Ecto neural progenitor cell (in vitro differentiated cells): Measurements from ENCODE around the gene GLG1.

ENCODE experiments used
- DNase-seq: peaks from one replicate; pipeline ENCODE4 v3.0.0-alpha.2; 2018; ENCODE audit warnings: low spot score

Gene GLG1

GRCh38 chr16:74608381-74608780, 1.5 kb upstream of the GLG1 start:
- DNase-seq, result no peak

DNA sequence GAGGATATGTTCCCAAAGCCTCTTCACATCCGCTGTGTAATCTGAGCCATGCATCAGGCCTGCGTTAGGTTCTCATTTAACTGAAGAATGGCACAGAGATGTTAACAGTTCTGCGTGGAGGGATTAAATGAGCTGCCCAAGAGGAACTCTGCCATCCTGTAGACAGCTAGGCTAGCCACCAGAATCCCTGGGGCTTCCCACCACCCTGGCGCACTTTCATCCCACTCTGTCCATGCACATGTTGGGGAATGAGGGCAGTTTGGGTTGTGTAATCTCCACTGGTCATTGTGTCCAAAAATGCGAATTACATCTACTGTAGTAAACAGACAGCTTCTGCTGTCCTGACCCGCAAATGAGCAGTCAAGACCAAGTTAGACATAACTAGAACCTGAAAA, 1.0 kb upstream of the GLG1 start:
- DNase-seq, result peak; percentile 46

DNA sequence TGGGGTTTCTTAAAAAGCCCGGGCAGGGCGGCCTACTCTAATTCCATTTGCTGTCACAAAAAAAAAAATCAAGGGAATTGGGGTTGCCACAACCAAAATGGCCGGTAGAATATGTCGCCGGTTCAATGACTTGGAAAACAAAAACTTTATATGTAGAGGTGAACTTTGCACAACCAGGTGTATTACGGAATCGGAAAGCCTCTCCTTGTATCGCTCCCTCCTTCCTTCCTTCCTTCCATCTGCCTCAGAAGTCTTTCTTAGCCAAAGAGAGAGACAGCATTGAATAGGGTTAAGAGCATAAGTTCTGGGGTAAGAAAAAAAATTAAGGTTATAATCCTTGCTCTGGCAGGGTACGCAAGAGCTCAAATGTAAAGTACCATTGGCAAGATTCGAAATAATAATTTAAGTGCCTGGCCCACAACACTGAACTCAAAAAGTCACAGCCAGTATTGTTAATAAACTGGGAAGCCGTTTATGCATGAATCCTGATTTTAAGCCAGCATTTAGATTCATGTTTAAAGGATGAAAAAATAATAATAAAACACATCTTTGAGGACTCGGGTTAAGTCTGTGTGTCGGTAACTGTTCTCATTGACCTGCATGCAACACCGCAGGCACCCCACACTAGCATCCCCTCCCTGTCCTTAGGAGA, 522 bp upstream of the GLG1 start:
- no peak for DNase-seq

GRCh38 chr16:74605746-74606520, 981 bp downstream of the GLG1 start:
- no peak for DNase-seq

DNA sequence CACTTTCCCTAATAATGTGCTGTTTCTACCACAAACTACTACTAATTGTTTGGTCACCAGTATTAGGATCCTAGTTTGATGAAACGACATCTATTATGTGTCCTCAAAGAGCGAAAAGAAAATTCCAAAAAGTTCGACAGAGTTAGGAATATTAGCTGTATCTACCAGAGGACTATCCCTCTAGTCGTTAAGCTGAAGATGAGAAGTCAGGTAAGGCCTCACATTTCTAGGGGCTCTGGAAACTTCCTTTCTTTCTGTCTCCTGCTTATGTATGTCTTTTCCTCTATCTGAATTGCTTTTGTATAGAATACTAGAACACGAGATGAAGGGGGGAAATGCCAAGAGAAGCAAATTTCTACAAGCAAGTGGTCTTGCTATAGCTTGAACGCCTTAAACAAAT, 1.6 kb downstream of the GLG1 start:
- DNase-seq, result no peak

DNA sequence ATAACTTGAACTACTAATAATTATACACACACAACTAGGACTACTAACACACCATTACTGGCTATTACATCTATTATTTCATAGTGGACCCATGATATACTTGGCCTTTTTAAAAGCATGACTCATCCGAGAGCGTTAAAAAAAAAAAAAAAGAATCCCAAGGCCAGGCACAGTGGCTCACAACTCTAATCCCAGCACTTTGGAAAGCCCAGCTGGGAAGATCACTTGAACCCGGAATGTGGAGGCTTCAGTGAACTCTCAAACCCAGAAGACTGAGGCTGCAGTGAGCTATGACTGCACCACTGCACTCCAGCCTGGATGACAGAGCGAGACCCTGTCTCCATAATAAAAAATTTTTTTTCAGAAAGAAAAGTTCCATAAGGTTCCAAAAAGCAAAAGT, 3.1 kb downstream of the GLG1 start:
- DNase-seq, result no peak

- DNase-seq, result no peak
These were observed 5.6 kb downstream of the GLG1 start for GRCh38 chr16:74601126-74601871.

DNA sequence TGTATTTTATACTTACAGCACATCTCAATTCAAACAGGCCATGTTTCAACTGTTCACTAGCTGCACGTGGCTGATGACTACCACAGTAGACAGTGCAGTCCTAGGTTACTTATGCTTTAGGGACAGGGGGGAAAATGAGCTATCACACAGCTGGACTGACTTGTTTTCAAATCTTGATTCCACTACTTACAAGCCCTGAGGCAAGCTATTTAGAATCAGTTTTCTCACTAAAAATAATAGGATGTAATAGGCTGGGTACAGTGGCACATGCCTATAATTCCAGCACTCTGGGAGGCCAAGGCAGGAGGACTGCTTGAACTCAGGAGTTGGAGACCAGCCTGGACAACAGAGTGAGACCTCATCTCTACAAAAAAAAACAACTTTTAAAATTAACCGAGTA, 10.3 kb downstream of the GLG1 start:
- no peak for DNase-seq

DNA sequence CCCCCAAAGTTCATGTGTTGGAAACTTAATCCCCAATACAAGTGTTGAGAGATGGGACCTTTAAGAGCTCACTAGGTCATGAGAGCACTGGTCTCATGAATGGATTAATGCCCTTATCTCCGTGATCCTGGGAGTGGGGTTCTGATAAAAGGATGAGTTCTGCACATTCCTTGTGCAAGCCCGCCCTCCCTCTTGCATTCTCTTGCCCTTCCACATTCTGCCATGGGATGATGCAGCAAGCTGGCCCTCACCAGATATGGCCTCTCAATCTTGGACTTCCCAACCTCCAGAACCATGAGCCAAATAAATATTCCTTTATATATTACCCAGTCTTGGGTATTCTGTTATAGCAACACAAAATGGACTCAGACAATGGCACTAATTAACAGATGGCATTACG, 14.1 kb downstream of the GLG1 start:
- no peak for DNase-seq

GRCh38 chr16:74591876-74592650, 14.9 kb downstream of the GLG1 start:
- no peak for DNase-seq

GRCh38 chr16:74586948-74587347, 20.0 kb downstream of the GLG1 start:
- DNase-seq, result no peak

- no peak for DNase-seq
These were observed 21.0 kb downstream of the GLG1 start for GRCh38 chr16:74585846-74586443.

DNA sequence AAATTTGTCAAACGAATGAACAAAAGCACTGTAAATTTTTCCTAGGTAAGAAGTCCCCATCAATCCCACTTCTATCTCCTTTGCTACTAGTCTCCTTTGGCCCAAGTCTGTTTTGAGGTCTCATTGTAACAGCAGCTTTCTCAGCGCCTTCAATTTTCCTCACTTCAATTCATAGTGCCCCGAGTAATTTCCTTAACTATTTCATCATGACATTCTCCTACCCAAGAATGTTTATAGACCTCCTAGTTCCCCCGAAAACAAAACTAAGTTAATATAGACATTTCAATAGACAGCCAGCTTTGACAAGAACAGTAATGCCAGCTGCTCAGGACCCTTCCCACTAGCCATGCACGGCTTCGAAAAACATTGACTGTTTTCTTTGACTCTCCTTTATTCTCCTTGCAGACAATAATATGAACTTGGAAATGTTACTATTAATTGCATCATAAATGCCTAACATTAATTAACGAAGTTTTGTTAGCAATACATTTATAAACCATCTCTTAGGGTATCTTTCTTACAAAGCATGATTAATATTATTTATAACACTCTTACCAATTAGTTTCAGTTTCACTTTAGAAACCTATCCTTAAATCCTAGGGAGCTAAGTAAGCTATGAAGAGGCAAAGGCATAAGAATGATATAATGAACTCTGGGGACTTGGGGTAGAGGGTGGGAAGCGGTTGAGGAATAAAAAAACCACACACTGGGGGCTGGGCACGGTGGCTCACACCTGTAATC, 22.8 kb downstream of the GLG1 start:
- no peak for DNase-seq

- no peak for DNase-seq
These were observed 23.9 kb downstream of the GLG1 start for GRCh38 chr16:74582970-74583369.

- no peak for DNase-seq
These were observed 26.1 kb downstream of the GLG1 start for GRCh38 chr16:74580833-74581232.

DNA sequence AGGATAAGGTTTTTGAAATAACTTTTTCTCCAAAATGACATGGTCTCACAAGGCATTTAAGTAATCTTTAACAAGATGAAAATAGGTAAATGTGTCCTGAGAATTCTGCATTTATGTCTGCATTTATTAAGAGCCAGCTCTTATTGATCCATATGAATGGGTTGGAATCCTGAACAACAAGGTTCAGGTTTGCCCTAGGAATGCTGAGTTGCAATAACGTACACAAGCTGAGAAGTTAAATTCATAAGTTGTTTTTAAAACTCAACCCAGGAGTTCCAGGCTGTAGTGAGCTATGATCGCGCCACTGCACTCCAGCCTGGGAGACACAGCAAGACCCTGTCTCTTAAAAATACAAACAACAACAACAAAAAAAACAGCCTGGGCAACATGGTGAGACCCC, 28.1 kb downstream of the GLG1 start:
- DNase-seq, result no peak

DNA sequence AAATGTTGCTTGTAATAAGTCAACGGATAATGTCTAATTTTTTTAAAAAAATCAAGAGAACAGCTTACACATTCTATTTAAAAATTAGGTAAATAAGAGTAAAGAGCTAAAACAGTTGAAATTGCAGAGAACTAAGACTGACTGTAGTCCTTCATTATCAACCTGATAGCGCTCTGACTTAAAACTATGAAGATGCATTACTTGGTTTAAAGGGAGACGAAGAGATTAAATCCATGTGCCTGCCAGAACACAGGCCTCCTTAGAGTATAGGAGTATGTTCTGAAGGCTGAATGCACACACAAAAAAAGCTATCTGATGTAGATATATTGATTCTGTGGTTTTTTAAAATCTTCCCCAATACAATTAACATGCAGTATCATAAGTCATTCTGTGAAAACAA, 28.5 kb downstream of the GLG1 start:
- no peak for DNase-seq

- no peak for DNase-seq
These were observed 29.0 kb downstream of the GLG1 start for GRCh38 chr16:74577882-74578366.

DNA sequence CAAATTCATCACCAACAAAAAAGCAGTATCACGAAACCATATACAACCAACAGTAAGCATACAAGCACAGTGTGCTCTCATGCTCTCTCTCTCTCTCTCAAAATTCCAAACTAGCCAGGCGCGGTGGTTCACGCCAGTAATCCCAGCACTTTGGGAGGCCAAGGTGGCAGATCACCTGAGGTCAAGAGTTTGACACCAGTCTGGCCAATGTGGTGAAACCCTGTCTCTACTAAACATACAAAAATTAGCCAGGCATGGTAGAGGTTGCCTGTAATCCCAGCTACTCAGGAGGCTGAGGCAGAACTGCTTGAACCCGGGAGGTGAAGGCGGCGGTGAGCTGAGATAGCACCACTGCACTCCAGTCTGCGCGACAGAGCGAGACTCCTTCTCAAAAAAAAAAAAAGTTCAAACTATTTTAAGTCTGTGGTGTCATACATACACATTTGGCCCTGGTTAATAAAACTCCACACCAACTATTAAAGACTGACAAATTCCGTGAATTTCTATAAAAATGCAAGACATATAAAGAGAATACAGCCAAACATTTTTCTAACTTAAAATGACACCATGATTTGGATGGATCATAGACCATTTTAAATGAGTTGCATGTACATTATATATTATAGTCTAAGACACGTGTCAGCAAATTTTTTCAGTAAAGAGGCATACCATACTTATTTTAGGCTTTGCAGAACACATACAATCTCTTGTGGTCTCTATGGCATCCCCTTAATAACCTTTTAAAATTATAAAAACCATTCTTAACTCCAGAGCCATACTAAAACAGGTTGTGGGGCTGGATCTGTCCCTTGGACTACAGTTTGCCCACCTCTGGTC, 30.9 kb downstream of the GLG1 start:
- DNase-seq, result no peak

- no peak for DNase-seq
These were observed 31.6 kb downstream of the GLG1 start for GRCh38 chr16:74575175-74575806.
